AG04450 (cell line): ENCODE measurements around the gene FIBIN. TPM values are rescaled to one million over a fixed set of nuclear protein-coding genes. Genes with fewer than 3 reads are reported as not detected.
A peak's percentile ranks its signal among the peaks of the same experiment; 100 is the strongest.
"Not testable (repeated sequence)": the region's sequence is repeated elsewhere in the genome, so short reads cannot be mapped to it uniquely, and the experiment has no call there.

ENCODE experiments used
- CTCF ChIA-PET: fragments of 300-600, 350-600 bp; formaldehyde crosslinking; extraction: SDS; loops from one replicate; lab custom pipeline; 2022; ENCODE audit warnings: antibody characterized with exemption, inconsistent platforms; lab: Charles Lee
- POLR2A ChIA-PET: fragments of 350-600 bp; formaldehyde crosslinking; extraction: SDS; loops from one replicate; lab custom pipeline; 2021; ENCODE audit warnings: antibody characterized with exemption, inconsistent platforms; lab: Yijun Ruan, JAX
- DNase-seq: peaks from one replicate; pipeline ENCODE4 v3.0.0-alpha.2; 2011; ENCODE audit warnings: low read depth, low spot score
- H3K27ac ChIP-seq: one replicate; pipeline ENCODE4 v1.5.1; 2012; ENCODE audit warnings: low read depth, low read length, control low read depth
- H3K27me3 ChIP-seq: one replicate; pipeline ENCODE4 v1.6.0; 2012; ENCODE audit warnings: low read length; ENCODE audit not compliant: control insufficient read depth, insufficient read depth
- H3K4me3 ChIP-seq: 2 replicates; pipeline ENCODE4 v1.5.1; 2011; ENCODE audit warnings: mild to moderate bottlenecking, low read depth, low read length, control low read depth
- H3K9me3 ChIP-seq: 2 replicates; pipeline ENCODE4 v1.5.1; 2012; ENCODE audit warnings: low read length; ENCODE audit not compliant: control insufficient read depth, insufficient read depth
- CTCF ChIP-seq: IDR thresholded peaks from 2 replicates; pipeline ENCODE4 v1.5.1; 2011; ENCODE audit warnings: low read depth, low read length, control low read depth, inconsistent platforms
- polyA plus RNA-seq: library from polyadenylated mRNA; depleted of rRNA; stranded (reverse); fragments of >200 nt; gene quantifications from 2 replicates; pipeline ENCODE4 v1.2.3, GENCODE V29; 2011

Gene FIBIN
- polyA plus RNA-seq, 1 experiment, result 49.0 TPM

- H3K9me3 ChIP-seq, result no peaks in the 10 kb centered on the region
- CTCF ChIA-PET, result no interaction called here
- no peak overlapping the region for H3K4me3 ChIP-seq
- H3K27ac ChIP-seq, result no peak overlapping the region
- no peaks in the 10 kb centered on the region for H3K27me3 ChIP-seq
- no peak for TF ChIP-seq CTCF
- POLR2A ChIA-PET, result interaction anchor here (1.6 kb wide), 1 partner anchor 16 kb away, joined by 7 read pairs; no protein-coding TSS in a partner anchor
- DNase-seq, result no peak
Observed at GRCh38 chr11:26963764-26964163, 30.1 kb upstream of the FIBIN start.

GRCh38 chr11:26964339-26964738 lies 29.6 kb upstream of the FIBIN start:
- CTCF ChIA-PET, result no interaction called here
- Histone ChIP-seq H3K4me3 (no peak overlapping the region), H3K27me3 (no peaks in the 10 kb centered on the region), H3K9me3 (no peaks in the 10 kb centered on the region), H3K27ac (no peak overlapping the region)
- TF ChIP-seq CTCF, result no peak
- no peak for DNase-seq
- POLR2A ChIA-PET, result interaction anchor here (1.6 kb wide), 1 partner anchor 17 kb away, joined by 7 read pairs; no protein-coding TSS in a partner anchor

- CTCF ChIA-PET, H3K27ac ChIP-seq, H3K9me3 ChIP-seq, H3K4me3 ChIP-seq, H3K27me3 ChIP-seq, DNase-seq: not testable (repeated sequence)
- POLR2A ChIA-PET, result interaction anchor here (1.6 kb wide), 1 partner anchor 18 kb away, joined by 7 read pairs; no protein-coding TSS in a partner anchor
Observed at GRCh38 chr11:26964847-26965485, 28.9 kb upstream of the FIBIN start.

- no peak overlapping the region for H3K27ac ChIP-seq
- CTCF ChIA-PET, result no interaction called here
Observed at GRCh38 chr11:26971961-26972360, 22.0 kb upstream of the FIBIN start.

GRCh38 chr11:26974069-26974783 lies 19.7 kb upstream of the FIBIN start:
- Histone ChIP-seq H3K9me3 (no peaks in the 10 kb centered on the region), H3K4me3 (no peak overlapping the region), H3K27ac (no peak overlapping the region), H3K27me3 (no peaks in the 10 kb centered on the region)
- ChIA-PET POLR2A (interaction anchor here (1.3 kb wide), 1 partner anchor 26 kb away, joined by 11 read pairs; no protein-coding TSS in a partner anchor), CTCF (interaction anchor here (1.9 kb wide), 1 partner anchor 185 kb away, joined by 6 read pairs; no protein-coding TSS in a partner anchor)
- TF ChIP-seq CTCF, result no peak
- DNase-seq, result peak; percentile 42

More at GRCh38 chr11:26971961-26972360, 22.0 kb upstream of the FIBIN start:
- Histone ChIP-seq H3K27me3 (no peaks in the 10 kb centered on the region), H3K4me3 (no peak overlapping the region), H3K9me3 (no peaks in the 10 kb centered on the region)
- DNase-seq, result no peak
- POLR2A ChIA-PET, result no interaction called here
- no peak for TF ChIP-seq CTCF
